ENCODE data around the gene GABRB3. TPM values are rescaled to one million over a fixed set of nuclear protein-coding genes. Genes with fewer than 3 reads are reported as not detected.

The GABRB3 gene
- total and polyA plus RNA-seq, 2 donors (not counting 3 experiments of a cell fraction or from before 2014, with no cell fraction given): 0.03 TPM; not detected in 1

GRCh38 chr15:26716069-26716468, 56.8 kb downstream of the GABRB3 start:
- no peaks in the 10 kb centered on the region for H3K36me3 ChIP-seq (ENCODE audit: control insufficient read depth in 2 of 2, extremely low read depth in 1 of 2, insufficient read depth in 2 of 2, low read length in 2 of 2)
- no peak overlapping the region for H2AFZ ChIP-seq (ENCODE audit: low read depth, low read length)
- no peaks in the 10 kb centered on the region for H3K27me3 ChIP-seq (ENCODE audit: control insufficient read depth in 2 of 2, insufficient read depth in 2 of 2, low read length in 2 of 2)
- no peaks in the 10 kb centered on the region for H4K20me1 ChIP-seq (replicated peaks; ENCODE audit: control insufficient read depth, extremely low read depth, insufficient read depth, low read length)
- no peak for DNase-seq (ENCODE audit: low read depth, low spot score)
- no peak for FAIRE-seq
- H3K4me2 ChIP-seq (ENCODE audit: insufficient read depth, low read length): no peak overlapping the region
- no peak overlapping the region for H3K27ac ChIP-seq (ENCODE audit: insufficient read depth, low read depth, low read length)
- no peaks in the 10 kb centered on the region for H3K79me2 ChIP-seq (ENCODE audit: control insufficient read depth, insufficient read depth, low read length)
- CTCF ChIA-PET: no interaction called here
- dilution Hi-C loops (cut with MboI; ENCODE audit: extremely low pct_ligation_motif_present, low sequenced_read_pairs) (no loop called here), intact Hi-C loops (cut with micrococcal nuclease) (no loop called here)
- no TSS peak for BruUV-seq (replicated peaks)
- no peak overlapping the region for H3K4me3 ChIP-seq (replicated peaks in 1 of 3; ENCODE audit: insufficient read depth in 1 of 3, low read depth in 1 of 3, low read length in 3 of 3)
- TF ChIP-seq, protein P1, sequence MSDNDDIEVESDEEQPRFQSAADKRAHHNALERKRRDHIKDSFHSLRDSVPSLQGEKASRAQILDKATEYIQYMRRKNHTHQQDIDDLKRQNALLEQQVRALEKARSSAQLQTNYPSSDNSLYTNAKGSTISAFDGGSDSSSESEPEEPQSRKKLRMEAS (IDR thresholded peaks at IDR 0.05; ENCODE audit: insufficient read depth, insufficient read length): no peak
- no peak for TF ChIP-seq MYC (IDR thresholded peaks at IDR 0.05; ENCODE audit: low read depth, low read length)
- no peaks in the 10 kb centered on the region for H3K9me1 ChIP-seq (replicated peaks; ENCODE audit: control insufficient read depth, extremely low read depth, insufficient read depth, low read length)
- no peaks in the 10 kb centered on the region for H3K4me1 ChIP-seq (ENCODE audit: control insufficient read depth, extremely low read depth, insufficient read depth, low read length)
- POLR2A ChIA-PET: no interaction called here
- no peaks in the 10 kb centered on the region for H3K9me3 ChIP-seq (replicated peaks; ENCODE audit: control insufficient read depth, insufficient read depth, low read length)
- no peak overlapping the region for H3K9ac ChIP-seq (replicated peaks; ENCODE audit: extremely low read depth, insufficient read depth, low read length)

- Histone ChIP-seq H3K9ac (replicated peaks; ENCODE audit: extremely low read depth, insufficient read depth, low read length) (no peak overlapping the region), H2AFZ (ENCODE audit: low read depth, low read length) (no peak overlapping the region), H3K4me2 (ENCODE audit: insufficient read depth, low read length) (no peak overlapping the region), H3K9me3 (replicated peaks; ENCODE audit: control insufficient read depth, insufficient read depth, low read length) (peaks cover 4% of the 10 kb centered on the region), H4K20me1 (replicated peaks; ENCODE audit: control insufficient read depth, extremely low read depth, insufficient read depth, low read length) (no peaks in the 10 kb centered on the region), H3K27ac (ENCODE audit: insufficient read depth, low read depth, low read length) (no peak overlapping the region), H3K27me3 (ENCODE audit: control insufficient read depth in 2 of 2, insufficient read depth in 2 of 2, low read length in 2 of 2) (no peaks in the 10 kb centered on the region), H3K4me1 (ENCODE audit: control insufficient read depth, extremely low read depth, insufficient read depth, low read length) (no peaks in the 10 kb centered on the region), H3K4me3 (replicated peaks in 1 of 3; ENCODE audit: insufficient read depth in 1 of 3, low read depth in 1 of 3, low read length in 3 of 3) (no peak overlapping the region), H3K9me1 (replicated peaks; ENCODE audit: control insufficient read depth, extremely low read depth, insufficient read depth, low read length) (no peaks in the 10 kb centered on the region), H3K79me2 (ENCODE audit: control insufficient read depth, insufficient read depth, low read length) (no peaks in the 10 kb centered on the region), H3K36me3 (ENCODE audit: control insufficient read depth in 2 of 2, extremely low read depth in 1 of 2, insufficient read depth in 2 of 2, low read length in 2 of 2) (no peaks in the 10 kb centered on the region)
- no peak for DNase-seq (ENCODE audit: low read depth, low spot score)
- BruUV-seq (replicated peaks): no TSS peak
- TF ChIP-seq MYC (IDR thresholded peaks at IDR 0.05; ENCODE audit: low read depth, low read length) (no peak), FOS (IDR thresholded peaks at IDR 0.05; ENCODE audit: borderline replicate concordance, insufficient read depth, low read length) (no peak), CTCF (IDR thresholded peaks at IDR 0.05; ENCODE audit: extremely low read depth in 1 of 2, insufficient read depth in 1 of 2, low read depth in 1 of 2, low read length in 2 of 2) (no peak), EZH2 (IDR thresholded peaks at IDR 0.05; ENCODE audit: borderline replicate concordance, low read depth, low read length, severe bottlenecking) (no peak), GATA2 (IDR thresholded peaks at IDR 0.05; ENCODE audit: insufficient read depth, insufficient read length, low read depth, low read length) (no peak), JUN (IDR thresholded peaks at IDR 0.05; ENCODE audit: borderline replicate concordance, insufficient read depth, insufficient read length, low read depth) (no peak), POLR2AphosphoS5 (IDR thresholded peaks at IDR 0.05; ENCODE audit: insufficient read depth, low read depth, low read length) (no peak), POLR2A (IDR thresholded peaks at IDR 0.05; ENCODE audit: low read depth, low read length) (no peak)
- TF ChIP-seq, protein P1 (IDR thresholded peaks at IDR 0.05; ENCODE audit: insufficient read depth, insufficient read length): no peak
- no peak for FAIRE-seq
- ChIA-PET CTCF (no interaction called here), POLR2A (no interaction called here)
- intact Hi-C loops (cut with micrococcal nuclease): no loop called here
- dilution Hi-C loops (cut with MboI; ENCODE audit: extremely low pct_ligation_motif_present, low sequenced_read_pairs): no loop called here
These were observed 59.4 kb downstream of the GABRB3 start for GRCh38 chr15:26713498-26713897.

Data from endothelial cell of umbilical vein (primary cell).